ENCODE measurements around the gene ARID3C.

Gene ARID3C

GRCh38 chr9:34627716-34628655 is 880 bp downstream of the ARID3C start:
- DNase-seq = no peak

- DNase-seq = no peak
Measured at GRCh38 chr9:34625186-34625486, 3.7 kb downstream of the ARID3C start.

GRCh38 chr9:34624475-34625185 is 4.2 kb downstream of the ARID3C start:
- DNase-seq = no peak

DNA sequence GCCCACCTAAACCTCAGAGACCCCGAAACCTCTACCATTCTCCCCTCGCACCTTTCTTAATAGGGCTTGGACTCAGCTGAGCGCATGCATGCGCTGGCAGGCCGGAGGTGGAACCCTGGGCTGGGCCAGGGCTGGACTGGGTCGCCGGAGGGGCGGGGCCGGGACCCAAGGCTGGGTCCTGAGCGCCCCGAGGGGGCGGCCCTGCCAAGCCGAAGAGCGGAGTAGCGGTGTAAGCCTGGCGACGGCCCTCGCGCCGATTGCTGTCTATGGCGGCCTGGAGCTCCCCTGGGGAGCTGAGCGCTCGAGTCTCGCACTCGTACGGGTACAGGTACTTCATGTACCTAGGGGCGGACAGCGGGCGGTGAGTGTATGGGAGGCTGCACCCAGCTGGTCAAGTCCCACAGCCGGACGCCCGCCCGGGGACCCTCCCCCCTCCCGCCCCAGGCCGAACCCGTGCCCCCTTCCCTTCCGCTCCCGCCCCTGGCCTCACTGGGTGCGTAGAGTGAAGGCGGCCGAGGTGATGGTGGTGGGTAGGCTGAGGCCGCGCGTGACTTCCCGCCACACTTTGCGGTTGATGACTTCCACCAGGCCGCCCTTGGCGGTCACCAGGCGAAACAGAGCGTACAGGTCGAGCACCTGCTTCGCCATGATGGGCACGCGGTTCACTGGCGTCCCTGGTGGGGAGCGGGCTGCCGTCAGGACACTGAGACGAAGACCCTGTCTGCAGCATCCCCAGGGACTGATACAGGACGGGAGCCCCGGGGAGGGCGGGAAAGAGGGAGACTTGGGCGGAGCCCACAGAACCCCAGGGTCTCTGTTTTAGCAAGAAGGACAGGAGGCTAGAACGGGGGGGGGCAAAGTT is 5.3 kb downstream of the ARID3C start:
- no peak for DNase-seq

DNA sequence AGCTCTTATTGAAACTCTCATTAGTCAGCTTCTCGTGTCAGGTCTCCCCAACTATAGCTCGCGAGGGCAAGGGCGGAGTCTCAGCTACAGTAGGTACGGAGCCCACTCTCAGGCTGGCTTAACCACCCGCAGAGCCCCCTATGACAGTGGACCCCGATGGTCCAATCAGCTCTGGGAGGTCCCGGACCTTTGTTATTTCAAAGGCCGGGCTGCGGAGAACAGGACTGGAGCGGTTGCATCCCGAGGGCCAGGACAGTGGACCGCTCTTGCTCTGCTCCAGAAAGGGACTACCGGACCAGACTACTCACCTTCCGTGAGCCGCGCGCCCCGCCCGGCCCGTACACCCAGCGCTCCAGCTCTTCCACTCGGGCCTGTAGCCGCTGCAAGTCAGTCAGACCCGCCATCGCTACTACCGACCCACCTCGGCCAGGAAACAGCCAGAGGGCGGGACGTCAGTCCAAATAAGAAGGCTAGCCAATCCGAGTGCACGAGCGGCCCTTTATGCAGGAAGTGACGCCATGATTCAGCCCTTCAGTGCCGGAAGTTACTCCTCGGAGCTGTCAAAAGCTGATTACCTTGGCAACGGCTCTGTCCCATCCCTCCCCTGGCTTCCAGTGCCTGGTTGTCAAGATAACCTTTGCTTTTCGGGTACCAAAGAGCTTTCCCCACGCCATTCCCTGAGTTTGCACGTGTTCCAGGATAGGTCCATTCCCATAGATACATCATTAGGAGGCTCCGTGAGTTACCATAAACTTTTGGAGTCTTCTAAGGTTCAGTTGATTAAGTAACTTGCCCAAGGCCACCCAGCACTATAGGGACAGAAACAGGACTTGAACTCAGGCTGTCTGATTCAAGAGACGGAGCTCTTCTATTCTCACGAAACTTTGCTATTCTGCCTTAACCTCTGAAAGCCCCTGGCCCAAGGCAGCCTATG is 8.5 kb downstream of the ARID3C start, which contains the start of gene DCTN3:
Gene DCTN3 (minus strand): TSS at position 435 of the 934 bp plus-strand sequence. CDS start 31 bp downstream, at position 404.
- peak; percentile 95 for DNase-seq

- no peak for DNase-seq
Measured at GRCh38 chr9:34615132-34615531, 13.7 kb downstream of the ARID3C start.

DNA sequence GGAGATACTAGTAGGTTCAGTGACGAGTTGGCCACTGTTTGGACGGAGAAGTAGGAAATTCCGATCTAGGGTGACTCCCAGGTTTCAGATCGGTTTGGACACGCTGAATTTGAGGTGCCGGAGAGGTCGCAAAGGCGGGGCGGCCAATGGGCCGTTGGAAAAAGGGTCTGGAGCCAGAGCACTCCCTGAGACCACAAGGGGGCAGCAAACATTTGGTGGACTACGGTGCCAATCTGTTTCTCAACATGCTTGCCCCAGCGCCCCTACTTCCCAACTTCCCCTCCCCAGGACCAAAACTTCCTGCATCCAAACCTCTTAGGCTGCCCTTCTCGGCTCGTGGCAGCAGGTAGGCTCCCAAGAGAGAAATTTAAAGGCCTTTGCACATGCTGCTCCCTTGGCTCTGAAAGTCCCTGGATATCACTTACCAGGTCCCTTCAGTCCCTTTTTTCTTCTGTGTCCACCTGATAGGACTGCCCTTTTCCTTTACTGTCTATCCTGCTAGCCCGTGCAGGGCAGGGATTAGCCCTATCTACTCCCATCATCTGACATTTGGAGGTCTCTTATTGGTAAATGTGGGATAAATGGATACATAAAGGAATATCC is 16.0 kb downstream of the ARID3C start:
- DNase-seq = peak; percentile 83

- peak; percentile 93 for DNase-seq
Measured at GRCh38 chr9:34611811-34612787, 16.8 kb downstream of the ARID3C start, which contains the start of gene RPP25L. Gene RPP25L, minus strand, starts transcription at chr9:34612097. Its CDS starts 801 bp downstream, at chr9:34611296.

GRCh38 chr9:34611251-34611810 is 17.5 kb downstream of the ARID3C start:
- no peak for DNase-seq

DNA sequence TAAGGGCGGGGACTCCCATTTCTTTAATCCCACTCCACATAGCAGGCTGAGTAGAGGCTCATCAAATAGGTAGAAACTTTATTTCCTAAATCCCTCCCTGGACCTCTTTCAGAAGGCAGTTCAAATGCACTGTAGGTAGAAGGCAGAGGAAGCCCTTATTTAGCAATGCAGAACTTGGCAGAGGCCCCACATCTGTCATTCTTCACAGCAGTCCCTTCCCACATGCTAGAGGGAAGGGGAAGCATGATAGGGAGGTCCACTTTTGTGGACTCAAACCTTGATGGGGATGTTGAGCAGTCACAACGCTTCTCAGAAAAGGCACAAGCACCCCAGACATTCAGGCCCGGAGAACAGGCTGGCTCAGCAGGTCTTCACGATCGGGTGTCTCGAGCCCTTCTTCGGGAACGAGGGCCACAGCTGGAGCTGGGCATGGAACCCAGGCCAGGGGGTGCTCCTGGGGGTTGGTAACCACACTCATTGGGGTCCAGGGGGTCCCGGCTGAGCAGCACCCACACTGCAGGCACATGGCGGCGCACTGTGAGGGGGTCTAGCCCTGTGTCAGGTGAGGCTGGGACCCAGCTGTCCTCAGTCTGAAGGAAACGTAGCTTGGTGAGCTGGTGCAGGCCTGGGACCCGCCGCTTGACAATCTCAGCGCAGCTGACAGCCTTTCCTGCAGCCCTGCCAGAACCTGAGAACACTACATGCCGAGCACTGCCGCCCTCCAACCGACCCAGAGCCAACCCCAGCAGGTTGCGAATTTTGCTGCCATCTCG is 18.2 kb downstream of the ARID3C start:
- no peak for DNase-seq

GRCh38 chr9:34607331-34607730 is 21.5 kb downstream of the ARID3C start:
- no peak for DNase-seq

GRCh38 chr9:34606905-34607304 is 22.0 kb downstream of the ARID3C start:
- DNase-seq = no peak

DNA sequence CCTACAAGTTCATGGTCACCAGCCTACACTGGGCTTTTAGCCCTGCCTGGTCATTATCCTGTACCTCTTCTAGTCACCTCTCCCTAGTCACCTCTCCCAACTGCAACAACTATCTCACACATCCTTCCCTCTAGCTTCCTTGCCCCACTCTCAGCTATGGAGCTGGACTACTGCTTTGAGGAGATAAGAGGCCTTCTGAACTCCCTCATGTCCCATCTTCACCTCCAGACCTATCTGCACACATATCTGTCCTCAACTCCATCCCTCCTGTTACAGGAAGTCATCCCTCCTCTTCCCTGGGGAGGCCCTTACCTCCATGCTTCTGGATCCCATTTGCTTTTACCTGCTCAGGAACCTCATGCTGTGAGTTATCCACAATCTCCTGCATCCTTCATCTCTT is 22.7 kb downstream of the ARID3C start:
- no peak for DNase-seq

DNA sequence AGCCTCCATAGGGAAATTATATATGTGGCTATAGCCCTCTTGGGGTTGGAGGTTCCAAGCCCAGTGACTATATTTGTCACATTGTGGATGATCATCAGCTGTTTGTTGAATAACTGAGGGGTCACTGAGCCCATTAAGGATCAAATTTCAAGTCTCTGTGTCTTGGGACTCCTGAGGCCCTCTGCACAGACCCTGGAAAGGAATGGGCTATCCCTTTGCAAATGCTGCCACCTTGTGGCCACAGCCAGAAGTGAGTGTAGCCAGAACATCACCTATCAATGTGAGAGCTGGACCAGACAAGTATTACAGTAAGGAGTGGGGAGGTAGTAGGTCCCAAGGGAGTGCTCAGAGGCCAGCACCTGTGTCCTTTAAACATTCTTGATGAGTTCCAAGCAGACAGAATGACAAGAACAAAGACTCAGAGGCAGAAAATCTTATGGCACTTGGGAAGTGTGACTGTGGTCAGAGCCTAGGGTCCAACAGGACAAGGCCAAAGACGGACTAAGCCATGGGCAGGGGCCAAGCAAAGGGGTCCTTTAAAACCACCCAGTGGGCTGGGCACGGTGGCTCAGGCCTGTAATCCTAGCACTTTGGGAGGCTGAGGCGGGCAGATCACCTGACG is 25.1 kb downstream of the ARID3C start:
- DNase-seq = peak; percentile 84

GRCh38 chr9:34601937-34602573 is 26.8 kb downstream of the ARID3C start:
- no peak for DNase-seq

- DNase-seq = no peak
Measured at GRCh38 chr9:34600908-34601307, 28.0 kb downstream of the ARID3C start.

DNA sequence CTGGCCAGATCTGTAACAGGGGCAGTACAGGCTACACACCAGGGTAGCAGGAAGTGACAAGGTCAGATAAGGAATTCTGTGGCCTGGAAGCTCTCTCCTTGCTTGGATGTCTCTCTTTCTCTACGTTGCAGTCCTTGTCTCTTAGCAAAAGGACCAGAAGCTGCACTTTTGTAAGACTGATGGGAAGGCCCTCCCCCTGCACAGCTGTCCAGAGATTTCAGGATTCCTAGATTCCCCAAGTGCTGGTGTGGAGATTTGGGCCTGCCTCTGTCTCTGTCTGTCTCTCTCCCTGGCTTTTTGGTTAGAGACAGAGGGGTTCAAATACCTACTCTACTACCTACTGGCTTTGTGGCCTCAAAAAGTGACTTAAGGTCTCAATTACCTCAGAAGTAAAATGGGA is 29.3 kb downstream of the ARID3C start:
- no peak for DNase-seq

GRCh38 chr9:34594177-34594576 is 34.7 kb downstream of the ARID3C start:
- no peak for DNase-seq

All from 8988T (cell line).